Loucy (cell line): Measurements from ENCODE around the gene TYW3.
A peak's percentile ranks its signal among the peaks of the same experiment; 100 is the strongest.

Experiments
- H2AFZ ChIP-seq: fragments of 200-600 bp; sonication (generic); 2 replicates; pipeline ENCODE4 v1.6.0; 2016; ENCODE audit warnings: antibody characterized with exemption, mild to moderate bottlenecking, low read length, moderate library complexity
- H3F3A ChIP-seq: fragments of 200-600 bp; 2 replicates; pipeline ENCODE4 v1.6.0; 2016; ENCODE audit warnings: antibody characterized with exemption, low read depth, mild to moderate bottlenecking
- H3K27me3 ChIP-seq: fragments of 200-600 bp; sonication (generic); 2 replicates; pipeline ENCODE4 v1.6.1; 2014; ENCODE audit warnings: low read length, mild to moderate bottlenecking; ENCODE audit not compliant: insufficient read depth, poor library complexity, severe bottlenecking
- H3K36me3 ChIP-seq: fragments of 200-600 bp; sonication (generic); 2 replicates; pipeline ENCODE4 v1.6.1; 2016; ENCODE audit warnings: low read length; ENCODE audit not compliant: insufficient read depth
- H3K4me1 ChIP-seq: fragments of 200-600 bp; sonication (generic); 2 replicates; pipeline ENCODE4 v1.5.1; 2014; ENCODE audit warnings: low read length, mild to moderate bottlenecking; ENCODE audit not compliant: insufficient read depth, poor library complexity, severe bottlenecking
- H3K4me2 ChIP-seq: fragments of 200-600 bp; sonication (generic); 2 replicates; pipeline ENCODE4 v1.6.0; 2014; ENCODE audit warnings: antibody characterized with exemption, low read length, low read depth, mild to moderate bottlenecking; ENCODE audit not compliant: poor library complexity, severe bottlenecking
- H3K4me3 ChIP-seq: fragments of 200-600 bp; sonication (generic); 2 replicates; pipeline ENCODE4 v1.5.1; 2014; ENCODE audit warnings: low read length, mild to moderate bottlenecking, mixed read lengths; ENCODE audit not compliant: poor library complexity, severe bottlenecking
- H3K79me2 ChIP-seq: fragments of 200-600 bp; sonication (generic); 2 replicates; pipeline ENCODE4 v1.6.1; 2014; ENCODE audit warnings: low read length; ENCODE audit not compliant: insufficient read depth
- H3K9ac ChIP-seq: fragments of 200-600 bp; sonication (generic); 2 replicates; pipeline ENCODE4 v1.6.0; 2014; ENCODE audit warnings: mild to moderate bottlenecking, low read depth, low read length, moderate library complexity; ENCODE audit not compliant: poor library complexity, severe bottlenecking
- H3K9me2 ChIP-seq: fragments of 200-600 bp; sonication (generic); replicated peaks from 2 replicates; pipeline ENCODE4 v1.6.1; 2016; ENCODE audit warnings: low read depth, low read length, mixed read lengths
- H3K9me3 ChIP-seq: fragments of 200-600 bp; sonication (generic); 2 replicates; pipeline ENCODE4 v1.6.1; 2014; ENCODE audit warnings: mild to moderate bottlenecking, antibody characterized with exemption, low read length, low read depth; ENCODE audit not compliant: insufficient read depth
- H4K20me1 ChIP-seq: fragments of 200-600 bp; sonication (generic); 2 replicates; pipeline ENCODE4 v1.6.0; 2014; ENCODE audit warnings: antibody characterized with exemption, low read length, mild to moderate bottlenecking; ENCODE audit not compliant: insufficient read depth, poor library complexity, severe bottlenecking
- CTCF ChIP-seq: fragments of 200-600 bp; sonication (generic); conservative IDR thresholded peaks from 2 replicates; pipeline ENCODE4 v1.5.1; 2014; ENCODE audit warnings: mild to moderate bottlenecking, antibody characterized with exemption, low read length
- EZH2phosphoT487 ChIP-seq: fragments of 200-600 bp; IDR thresholded peaks from 2 replicates; pipeline ENCODE4 v1.6.1; 2018; ENCODE audit warnings: antibody characterized with exemption, mild to moderate bottlenecking, moderate library complexity, borderline replicate concordance

TYW3 gene

GRCh38 chr1:74766579-74766978 lies 33.6 kb downstream of the TYW3 start:
- H3K4me1 ChIP-seq: no peaks in the 10 kb centered on the region
- peaks cover 22% of the 10 kb centered on the region; the same call in 1 of the 2 replicates for H3K36me3 ChIP-seq
- TF ChIP-seq EZH2phosphoT487 (no peak), CTCF (no peak)
- no peak overlapping the region for H3K4me3 ChIP-seq
- no peak overlapping the region for H3K4me2 ChIP-seq
- no peaks in the 10 kb centered on the region for H3K27me3 ChIP-seq
- H2AFZ ChIP-seq: no peak overlapping the region
- no peaks in the 10 kb centered on the region for H3K9me3 ChIP-seq
- no peaks in the 10 kb centered on the region for H3K9me2 ChIP-seq
- no peaks in the 10 kb centered on the region for H3K79me2 ChIP-seq
- no peaks in the 10 kb centered on the region for H3F3A ChIP-seq
- no peaks in the 10 kb centered on the region for H4K20me1 ChIP-seq
- H3K9ac ChIP-seq: no peak overlapping the region

GRCh38 chr1:74767490-74767889 lies 34.5 kb downstream of the TYW3 start:
- no peaks in the 10 kb centered on the region for H3K79me2 ChIP-seq
- no peak overlapping the region for H3K9ac ChIP-seq
- no peaks in the 10 kb centered on the region for H3K9me3 ChIP-seq
- no peak overlapping the region for H3K4me3 ChIP-seq
- H3K4me2 ChIP-seq: no peak overlapping the region
- TF ChIP-seq EZH2phosphoT487 (no peak), CTCF (peak; percentile 37)
- H4K20me1 ChIP-seq: no peaks in the 10 kb centered on the region
- peaks cover under 1% of the 10 kb centered on the region for H3K4me1 ChIP-seq
- peaks cover 16% of the 10 kb centered on the region; the same call in 1 of the 2 replicates for H3K36me3 ChIP-seq
- H2AFZ ChIP-seq: no peak overlapping the region
- H3K27me3 ChIP-seq: no peaks in the 10 kb centered on the region
- no peaks in the 10 kb centered on the region for H3K9me2 ChIP-seq
- H3F3A ChIP-seq: no peaks in the 10 kb centered on the region

- Histone ChIP-seq H3K36me3 (no peaks in the 10 kb centered on the region), H4K20me1 (no peaks in the 10 kb centered on the region), H2AFZ (peak overlapping the region; percentile 42), H3K27me3 (no peaks in the 10 kb centered on the region), H3K4me3 (no peak overlapping the region), H3K4me1 (peaks cover 5% of the 10 kb centered on the region), H3K9ac (no peak overlapping the region), H3F3A (no peaks in the 10 kb centered on the region), H3K4me2 (no peak overlapping the region), H3K79me2 (no peaks in the 10 kb centered on the region), H3K9me2 (no peaks in the 10 kb centered on the region), H3K9me3 (no peaks in the 10 kb centered on the region)
- peak; percentile 76 for TF ChIP-seq CTCF
- no peak for TF ChIP-seq EZH2phosphoT487
Measured at GRCh38 chr1:74771913-74772515, 39.1 kb downstream of the TYW3 start.
